K562 (cell line): ENCODE results near the gene SAMD11. TPM values are rescaled to one million over a fixed set of nuclear protein-coding genes. Genes with fewer than 3 reads are reported as not detected.
A peak's percentile ranks its signal among the peaks of the same experiment; 100 is the strongest.

Experiments
- BRCA1 ChIP-seq, 2 experiments: fragments of 450-650 bp in 1 of 2; sonication (generic) in 1 of 2; formaldehyde crosslinking in 1 of 2; IDR thresholded peaks; 2 replicates each; pipeline versions ENCODE4 v1.5.0 to v1.6.1; 2017 to 2020; ENCODE audit warnings: mild to moderate bottlenecking in 1 of 2, missing genetic modification reagents in 1 of 2
- THAP12 ChIP-seq: fragments of 250-450 bp; sonication (Bioruptor Pico); IDR thresholded peaks from 2 replicates; pipeline ENCODE4 v1.9.0; 2021; ENCODE audit warnings: mild to moderate bottlenecking, inconsistent platforms
- TRIM25 ChIP-seq: fragments of 450-650 bp; IDR thresholded peaks from 2 replicates; pipeline ENCODE4 v1.7.0; 2016; ENCODE audit warnings: borderline replicate concordance
- ZBTB33 ChIP-seq: sonication (generic); formaldehyde crosslinking; IDR thresholded peaks from 2 replicates; pipeline ENCODE4 v1.8.1; 2023; ENCODE audit warnings: mild to moderate bottlenecking, missing genetic modification reagents
- ZNF23 ChIP-seq: fragments of 250-450 bp; sonication (Bioruptor Pico); IDR thresholded peaks from 2 replicates; pipeline ENCODE4 v1.4.0; 2020; ENCODE audit warnings: mild to moderate bottlenecking
- polyA plus RNA-seq, 8 experiments: library from polyadenylated mRNA; depleted of rRNA in 4 of 8; stranded (reverse) in 5 of 8; unstranded in 3 of 8; fragments of >200 nt; fragmentation: Nextera tagmentation in 2 of 8; fragmentation: Illumina TruSeq in 1 of 8; extraction: Ambion mirVana in 2 of 8; extraction: Trizol in 1 of 8; gene quantifications; 2 replicates each; pipeline versions ENCODE4 v1.2.1 to v1.2.3, GENCODE V29; 2011 to 2014; ENCODE audit warnings: inconsistent platforms in 1 of 8, missing spikeins in 1 of 8
- total RNA-seq, 7 experiments: library from RNA; depleted of rRNA in 6 of 7; stranded (reverse); fragments of >200 nt in 6 of 7; fragmentation: Illumina TruSeq in 2 of 7; extraction: Trizol in 2 of 7; gene quantifications; 2 replicates each; pipeline versions ENCODE4 v1.2.1 to v1.2.3, GENCODE V29; 2011 to 2021; ENCODE audit warnings: low replicate concordance in 1 of 7

The SAMD11 gene
- total and polyA plus RNA-seq, 9 of the 15 experiments (the other 6 are each of a cell fraction or from before 2014, with no cell fraction given) = 0.07 to 0.82 (median 0.11) TPM; not detected in 2

GRCh38 chr1:961132-961669 is 37.5 kb downstream of the SAMD11 start (continued):
- TF ChIP-seq ZBTB33 (CRISPR knock-in tag) = peak; percentile 99
- TF ChIP-seq TRIM25 = no peak
- 0 out of 2 replicates have a peak, but pooled peaks have one; percentile 4 for TF ChIP-seq THAP12 (CRISPR knock-in tag)
- TF ChIP-seq ZNF23 (CRISPR knock-in tag) = no peak
- no peak for TF ChIP-seq BRCA1 (IDR thresholded peaks at IDR 0.05)
- TF ChIP-seq BRCA1 (CRISPR knock-in tag; IDR thresholded peaks at IDR 0.05) = no peak
